Fibroblast of mammary gland (primary cell): ENCODE measurements around the gene TP53BP2.

Experiments used
- DNase-seq: peaks from one replicate; pipeline ENCODE4 v3.0.0-alpha.2; 2010; ENCODE audit warnings: low read depth
- H3K4me3 ChIP-seq: 2 replicates; pipeline ENCODE4 v1.5.1; 2011; ENCODE audit warnings: low read depth, mild to moderate bottlenecking, low read length, moderate library complexity; ENCODE audit not compliant: control insufficient read depth
- CTCF ChIP-seq: conservative IDR thresholded peaks from 2 replicates; pipeline ENCODE4 v1.5.1; 2011; ENCODE audit warnings: low read depth, low read length, inconsistent platforms; ENCODE audit not compliant: control insufficient read depth, insufficient read depth

Gene TP53BP2

GRCh38 chr1:223750730-223751570 is 94.8 kb downstream of the TP53BP2 start:
- no peak for DNase-seq
- H3K4me3 ChIP-seq = no peak overlapping the region
- TF ChIP-seq CTCF = no peak

GRCh38 chr1:223748773-223749733 is 96.7 kb downstream of the TP53BP2 start:
- peak; percentile 50 for DNase-seq
- peak; percentile 59 for TF ChIP-seq CTCF
- no peak overlapping the region for H3K4me3 ChIP-seq

- H3K4me3 ChIP-seq = no peak overlapping the region
- no peak for TF ChIP-seq CTCF
- DNase-seq = peak; percentile 62
Measured at GRCh38 chr1:223748405-223748772, 97.4 kb downstream of the TP53BP2 start.

- TF ChIP-seq CTCF = no peak
- DNase-seq = peak; percentile 49
- H3K4me3 ChIP-seq = no peak overlapping the region
Measured at GRCh38 chr1:223747838-223748335, 97.9 kb downstream of the TP53BP2 start.

- no peak for TF ChIP-seq CTCF
- no peak overlapping the region for H3K4me3 ChIP-seq
- peak; percentile 75 for DNase-seq
Measured at GRCh38 chr1:223745731-223746130, 100.0 kb downstream of the TP53BP2 start.

- no peak for TF ChIP-seq CTCF
- DNase-seq = peak; percentile 38
Measured at GRCh38 chr1:223742856-223743517, 102.8 kb downstream of the TP53BP2 start.

More at GRCh38 chr1:223742856-223743517, 102.8 kb downstream of the TP53BP2 start:
- no peak overlapping the region for H3K4me3 ChIP-seq
